ENCODE results near the gene ZNF580.

ZNF580 gene

DNA sequence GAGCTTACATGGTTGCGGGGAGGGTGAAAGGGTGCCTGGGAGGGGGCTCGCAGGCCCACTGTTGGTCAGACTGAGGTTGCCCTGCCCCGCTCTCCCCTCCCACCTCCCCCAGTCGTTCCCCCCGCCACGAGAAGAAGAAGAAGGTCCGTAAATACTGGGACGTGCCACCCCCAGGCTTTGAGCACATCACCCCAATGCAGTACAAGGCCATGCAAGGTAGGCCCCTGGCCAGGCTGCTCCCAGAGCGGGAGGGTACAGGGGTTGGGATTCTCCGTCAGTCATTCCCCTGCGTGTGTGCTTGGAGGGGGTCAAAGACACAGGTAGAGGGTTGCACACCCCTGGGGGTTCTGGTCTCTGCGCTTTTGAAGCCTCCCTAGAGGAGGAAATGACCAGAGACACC lies 19.6 kb downstream of the ZNF580 start:
- DNase-seq (ENCODE audit: low read depth in 2 of 2) = no peak

DNA sequence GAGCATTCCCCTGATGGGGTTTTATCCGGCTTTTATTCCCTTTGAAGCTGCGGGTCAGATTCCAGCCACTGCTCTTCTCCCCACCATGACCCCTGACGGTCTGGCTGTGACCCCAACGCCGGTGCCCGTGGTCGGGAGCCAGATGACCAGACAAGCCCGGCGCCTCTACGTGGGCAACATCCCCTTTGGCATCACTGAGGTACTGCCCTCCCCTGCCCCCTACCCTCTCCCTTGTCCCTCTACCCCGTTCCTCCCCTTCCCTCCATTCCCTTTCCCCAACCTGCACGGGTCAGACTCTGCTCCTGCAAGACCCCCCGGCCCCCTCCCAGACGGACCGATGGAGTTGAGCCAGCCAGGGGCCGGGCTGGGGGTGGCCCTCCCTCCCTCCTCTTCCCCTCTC lies 20.2 kb downstream of the ZNF580 start:
- DNase-seq (ENCODE audit: low read depth in 2 of 2) = no peak

DNA sequence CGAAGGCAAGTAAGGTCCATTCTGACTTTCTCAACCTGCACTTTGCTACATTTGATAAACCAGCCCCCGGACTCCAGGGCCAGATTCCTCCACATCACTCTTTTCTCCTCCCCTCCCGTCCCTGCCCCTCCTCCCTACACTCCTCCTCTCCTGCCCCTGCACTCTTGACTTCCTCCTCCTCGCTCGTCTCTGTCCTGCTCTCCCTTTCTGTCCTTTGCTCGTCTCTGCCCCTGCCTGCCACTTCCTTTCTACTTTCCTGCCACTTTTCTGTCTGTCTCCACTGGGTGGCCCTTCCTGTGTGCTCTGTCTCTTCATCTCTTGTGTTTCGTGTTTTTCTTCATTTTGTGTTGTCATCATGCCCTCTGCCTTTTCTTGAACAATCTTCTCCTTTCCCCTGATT lies 21.0 kb downstream of the ZNF580 start:
- no peak for DNase-seq (ENCODE audit: low read depth in 2 of 2)

DNA sequence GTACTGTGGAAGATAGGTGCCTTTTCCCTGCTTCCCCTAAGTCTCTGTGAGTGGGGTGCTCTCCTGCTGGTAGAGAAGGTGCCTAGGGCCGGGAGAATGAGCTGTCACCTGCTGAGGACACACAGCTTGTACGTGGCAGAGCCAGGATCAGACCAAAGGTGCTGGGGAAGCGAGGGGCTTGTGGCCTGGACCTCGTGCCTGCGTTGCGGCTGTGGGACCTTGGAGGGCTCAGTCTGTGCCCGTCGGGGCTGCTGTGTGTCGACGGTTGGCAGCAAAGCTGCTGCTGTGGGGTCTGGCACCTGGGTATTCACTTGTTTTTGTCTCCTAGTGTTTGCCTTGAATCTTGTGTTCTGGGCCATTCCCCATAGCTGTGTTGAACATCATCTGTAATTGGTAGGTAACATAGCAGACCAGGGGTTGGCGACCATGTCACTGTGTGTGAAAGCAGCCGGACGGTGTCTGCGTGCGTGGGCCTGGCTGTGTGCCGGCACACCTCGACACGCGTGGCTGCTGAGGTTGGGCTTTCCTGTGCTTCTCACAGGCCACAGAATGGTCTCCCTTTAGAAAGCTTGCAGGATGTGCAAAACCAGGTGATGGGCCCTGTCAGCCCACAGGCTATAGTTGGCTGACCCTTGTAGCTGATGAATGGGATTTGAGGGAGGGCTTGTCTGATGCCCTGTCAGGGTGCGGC lies 23.2 kb downstream of the ZNF580 start:
- DNase-seq (ENCODE audit: low read depth in 2 of 2) = no peak

DNA sequence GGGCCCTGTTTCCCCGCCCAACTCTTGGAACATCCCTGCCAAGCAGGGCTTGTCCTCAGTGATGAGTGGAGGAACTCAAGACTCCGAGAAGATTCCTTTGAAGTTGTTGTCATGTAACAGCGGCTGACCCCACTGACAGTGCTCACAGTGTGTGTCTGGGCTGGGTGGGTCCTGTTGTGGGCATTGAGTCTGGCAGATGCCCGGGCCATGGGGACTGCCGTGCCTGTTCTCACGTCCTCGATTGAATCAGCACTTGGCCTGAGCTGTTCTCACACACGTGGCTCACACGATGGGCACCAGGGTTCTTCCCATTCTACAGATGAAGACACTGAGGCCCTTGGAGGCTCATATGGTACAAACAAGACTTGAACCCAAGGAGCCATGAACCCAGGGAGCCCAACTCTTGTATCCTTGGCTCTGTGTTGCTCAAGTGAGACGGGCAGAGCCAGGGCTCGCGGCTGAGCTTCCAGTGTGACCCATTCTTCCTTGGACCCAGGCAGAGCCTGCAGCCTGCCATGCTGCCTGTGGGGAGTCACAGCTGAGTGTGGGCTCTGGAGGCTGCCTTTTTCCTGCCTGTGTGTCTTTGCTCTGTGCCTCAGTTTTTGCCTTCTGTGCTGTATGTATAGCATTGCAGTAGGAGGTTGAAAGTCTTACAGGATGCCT lies 25.7 kb downstream of the ZNF580 start:
- no peak for DNase-seq (ENCODE audit: low read depth in 2 of 2)

DNA sequence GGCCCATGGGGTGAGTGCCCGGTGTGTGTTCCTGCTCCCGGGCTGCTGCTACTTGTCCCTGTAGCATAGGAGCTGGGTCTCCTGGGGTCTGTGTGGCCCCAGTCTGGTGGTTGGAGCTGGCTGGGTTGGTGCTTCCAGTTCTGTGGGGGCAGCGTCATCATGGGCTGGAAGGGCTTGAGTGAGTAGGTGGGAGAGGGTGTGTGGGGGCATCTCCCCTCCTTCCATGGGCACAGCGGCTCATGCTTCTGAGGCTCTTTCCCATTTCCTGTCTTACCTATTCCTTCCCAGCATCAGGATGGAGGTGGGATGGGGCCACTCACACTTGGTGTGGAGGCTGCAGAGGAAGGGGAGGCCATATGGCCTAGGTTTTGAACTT lies 26.2 kb downstream of the ZNF580 start:
- no peak for DNase-seq (ENCODE audit: low read depth in 2 of 2)

DNA sequence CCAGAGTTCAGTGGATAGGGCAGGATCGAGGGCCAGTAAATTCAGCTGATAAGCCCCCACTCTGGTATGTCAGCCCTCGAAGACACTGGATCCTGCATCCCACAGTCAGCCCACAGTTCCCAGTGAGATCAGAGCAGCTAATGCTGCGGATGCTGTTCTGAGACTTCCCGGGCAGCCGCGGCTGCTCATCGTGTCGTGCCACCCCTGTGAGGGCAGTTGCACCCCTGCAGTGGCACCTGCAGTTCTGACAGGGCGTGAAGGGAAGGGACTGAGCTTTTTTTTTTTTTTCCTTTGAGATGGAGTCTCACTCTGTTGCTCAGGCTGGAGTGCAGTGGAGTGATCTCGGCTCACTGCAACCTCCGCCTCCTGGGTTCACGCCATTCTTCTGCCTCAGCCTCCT lies 26.7 kb downstream of the ZNF580 start:
- DNase-seq (ENCODE audit: low read depth in 2 of 2) = no peak

DNA sequence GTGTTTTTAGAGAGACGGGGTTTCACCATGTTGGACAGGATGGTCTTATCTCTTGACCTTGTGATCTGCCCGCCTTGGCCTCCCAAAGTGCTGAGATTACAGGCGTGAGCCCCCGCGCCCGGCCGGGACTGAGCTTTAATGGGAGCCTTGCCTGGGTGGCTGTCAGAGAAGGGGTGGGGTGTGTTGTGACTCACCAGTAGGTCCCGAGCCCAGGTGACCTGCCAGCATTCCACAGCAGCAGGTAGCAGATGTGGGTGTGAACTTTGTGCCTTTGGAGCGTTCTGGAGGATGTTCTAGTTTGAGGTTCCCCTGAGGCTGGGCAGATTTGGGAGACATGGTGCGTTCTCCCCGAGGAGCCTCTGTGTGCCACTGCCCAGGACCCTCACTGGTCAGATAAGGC lies 27.2 kb downstream of the ZNF580 start:
- DNase-seq (ENCODE audit: low read depth in 2 of 2) = no peak

DNA sequence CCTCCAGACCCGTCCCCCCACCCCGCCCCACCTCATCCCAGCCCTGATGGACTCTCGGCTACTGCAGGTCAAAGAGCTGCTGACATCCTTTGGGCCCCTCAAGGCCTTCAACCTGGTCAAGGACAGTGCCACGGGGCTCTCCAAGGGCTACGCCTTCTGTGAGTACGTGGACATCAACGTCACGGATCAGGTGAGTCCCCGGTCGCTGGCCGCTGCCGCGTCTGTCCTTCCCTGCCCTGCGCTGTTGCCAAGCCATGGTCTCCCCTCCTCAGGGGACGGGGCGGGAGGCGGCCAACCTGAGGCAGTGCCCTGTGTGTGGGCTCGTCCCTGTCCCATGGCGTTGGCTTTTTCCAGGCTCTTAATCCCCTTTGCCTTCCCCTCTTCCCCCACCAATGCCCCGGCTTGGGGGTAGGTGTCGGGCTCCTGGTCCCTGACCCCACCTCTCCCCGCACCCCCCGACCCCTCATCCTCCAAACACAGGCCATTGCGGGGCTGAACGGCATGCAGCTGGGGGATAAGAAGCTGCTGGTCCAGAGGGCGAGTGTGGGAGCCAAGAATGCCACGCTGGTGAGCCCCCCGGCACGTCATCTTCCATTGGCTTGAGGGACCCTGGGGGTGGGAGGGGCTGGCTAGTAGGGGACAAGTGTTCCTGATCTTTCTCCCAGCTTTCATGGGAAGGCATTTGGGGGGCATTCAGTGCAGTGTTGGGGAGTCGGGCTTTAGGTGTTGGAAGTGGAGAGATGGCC lies 28.0 kb downstream of the ZNF580 start:
- DNase-seq (ENCODE audit: low read depth in 2 of 2) = no peak

DNA sequence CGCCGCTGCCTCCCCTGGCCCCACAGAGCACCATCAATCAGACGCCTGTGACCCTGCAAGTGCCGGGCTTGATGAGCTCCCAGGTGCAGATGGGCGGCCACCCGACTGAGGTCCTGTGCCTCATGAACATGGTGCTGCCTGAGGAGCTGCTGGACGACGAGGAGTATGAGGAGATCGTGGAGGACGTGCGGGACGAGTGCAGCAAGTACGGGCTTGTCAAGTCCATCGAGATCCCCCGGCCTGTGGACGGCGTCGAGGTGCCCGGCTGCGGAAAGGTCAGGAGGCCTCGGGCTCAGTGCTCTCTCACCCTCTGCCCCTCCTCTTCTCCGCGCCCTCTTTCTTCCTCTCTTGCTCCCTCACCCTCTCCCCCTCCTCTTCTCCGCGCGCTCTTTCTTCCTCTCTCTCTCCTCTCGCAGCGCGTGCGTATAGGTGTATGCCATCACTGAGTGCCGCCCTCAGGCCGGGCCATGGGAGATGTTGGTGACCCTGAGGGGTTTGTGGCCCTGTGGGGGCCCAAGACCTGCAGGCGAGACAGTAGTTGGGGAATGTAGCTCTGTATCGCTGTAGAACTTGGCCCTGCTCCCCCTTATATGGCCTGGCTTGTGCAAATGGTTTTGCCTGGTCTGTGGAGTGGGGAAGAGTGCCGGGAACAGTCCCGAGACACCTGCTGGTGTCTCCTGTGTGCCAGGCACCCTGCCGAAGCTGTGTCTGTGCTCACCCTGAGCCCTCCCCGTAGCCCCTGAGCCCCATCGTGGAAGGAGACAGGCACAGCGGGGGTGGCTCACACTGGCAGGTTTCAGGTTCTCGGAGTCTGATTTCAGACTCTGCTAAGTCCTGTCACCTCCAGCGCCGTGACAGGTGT lies 28.8 kb downstream of the ZNF580 start:
- no peak for DNase-seq (ENCODE audit: low read depth in 2 of 2)

DNA sequence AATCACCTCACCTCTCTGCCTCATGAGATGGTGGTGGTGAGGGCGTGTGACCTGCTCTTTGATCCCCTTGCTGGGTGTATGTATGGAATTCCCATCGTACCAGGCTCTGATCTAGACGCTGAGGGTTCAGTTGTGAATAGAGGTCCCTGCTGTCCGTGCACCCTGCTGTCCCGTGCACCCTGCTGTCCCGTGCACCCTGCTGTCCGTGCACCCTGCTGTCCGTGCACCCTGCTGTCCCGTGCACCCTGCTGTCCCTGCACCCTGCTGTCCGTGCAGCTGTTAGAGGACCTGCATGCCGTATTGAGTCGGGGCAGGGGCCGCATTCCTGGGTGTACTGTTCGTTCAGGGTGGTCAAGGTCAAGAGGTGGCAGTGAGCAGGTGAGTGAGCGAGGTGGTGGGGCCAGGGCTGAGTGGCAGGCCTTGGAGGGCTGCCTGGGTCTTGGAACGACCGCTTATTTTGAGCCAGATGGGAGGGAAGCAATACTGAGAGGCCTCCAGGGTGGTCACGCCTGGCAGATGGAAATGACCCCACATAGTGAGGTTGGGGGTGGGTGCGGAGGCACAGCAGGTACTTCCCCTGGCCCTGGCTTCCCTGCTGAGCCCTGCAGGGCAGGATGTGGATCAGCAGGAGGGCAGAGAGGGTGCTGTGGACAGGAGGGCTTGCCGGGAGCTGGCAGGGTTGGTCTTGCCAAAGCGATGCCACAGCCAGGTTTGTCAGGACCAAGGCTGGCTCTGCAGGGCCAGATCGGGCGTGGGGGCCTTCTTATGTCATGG lies 29.7 kb downstream of the ZNF580 start:
- DNase-seq (ENCODE audit: low read depth in 2 of 2) = no peak

DNA sequence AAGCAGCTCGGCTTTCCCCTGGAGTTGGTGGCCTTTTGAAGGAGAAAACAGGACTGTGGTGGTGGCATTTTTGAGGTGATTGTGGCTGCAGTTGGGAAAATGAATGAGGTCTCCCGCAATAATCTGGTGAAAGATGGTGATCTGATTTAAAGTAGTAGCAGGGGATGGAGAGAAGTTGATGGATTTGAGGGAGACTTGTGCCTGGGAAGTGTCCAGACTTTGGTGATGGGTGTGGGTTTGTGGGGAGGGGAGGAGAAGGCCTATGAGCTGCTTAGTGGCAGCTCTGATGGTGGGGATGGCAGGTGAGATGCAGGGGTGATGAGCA lies 30.2 kb downstream of the ZNF580 start:
- no peak for DNase-seq (ENCODE audit: low read depth in 2 of 2)

DNA sequence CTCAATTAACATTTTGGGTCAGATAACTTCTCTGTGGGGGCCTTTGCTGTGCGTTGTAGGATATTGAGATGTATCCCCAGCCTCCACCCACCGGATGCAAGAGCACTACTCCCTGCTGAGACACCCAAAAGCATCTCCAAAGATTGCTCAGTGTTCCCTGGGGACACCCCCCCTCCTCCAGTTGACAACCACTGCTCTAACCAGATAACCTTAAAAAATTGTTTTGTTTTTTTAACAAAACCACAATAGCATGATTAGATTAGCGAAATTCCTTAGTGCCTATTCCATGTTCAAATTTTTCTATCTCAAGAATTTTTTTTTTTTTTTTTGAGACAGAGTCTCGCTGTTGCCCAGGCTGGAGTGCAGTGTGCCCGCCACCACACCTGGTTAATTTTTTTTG lies 31.6 kb downstream of the ZNF580 start:
- no peak for DNase-seq (ENCODE audit: low read depth in 2 of 2)

DNA sequence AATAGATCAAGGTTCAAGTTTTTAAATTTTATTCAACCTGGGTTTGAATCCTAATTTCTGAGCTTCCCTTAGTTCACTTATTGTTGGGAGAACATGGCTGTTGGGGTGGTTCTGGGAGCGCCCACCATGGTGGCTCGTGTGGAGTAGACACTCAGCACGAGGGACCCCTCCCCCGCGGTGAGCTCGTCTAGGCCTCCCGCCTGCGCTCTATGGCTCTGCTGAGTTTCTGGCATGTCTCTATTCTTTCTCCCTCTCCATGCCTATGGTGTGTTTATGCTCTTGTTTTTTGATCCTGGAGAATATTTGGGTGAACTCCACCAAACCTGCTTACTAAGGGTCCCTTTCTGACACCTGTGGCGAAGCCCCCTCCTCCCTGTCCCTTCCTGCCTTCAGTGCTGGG lies 32.7 kb downstream of the ZNF580 start:
- no peak for DNase-seq (ENCODE audit: low read depth in 2 of 2)

DNA sequence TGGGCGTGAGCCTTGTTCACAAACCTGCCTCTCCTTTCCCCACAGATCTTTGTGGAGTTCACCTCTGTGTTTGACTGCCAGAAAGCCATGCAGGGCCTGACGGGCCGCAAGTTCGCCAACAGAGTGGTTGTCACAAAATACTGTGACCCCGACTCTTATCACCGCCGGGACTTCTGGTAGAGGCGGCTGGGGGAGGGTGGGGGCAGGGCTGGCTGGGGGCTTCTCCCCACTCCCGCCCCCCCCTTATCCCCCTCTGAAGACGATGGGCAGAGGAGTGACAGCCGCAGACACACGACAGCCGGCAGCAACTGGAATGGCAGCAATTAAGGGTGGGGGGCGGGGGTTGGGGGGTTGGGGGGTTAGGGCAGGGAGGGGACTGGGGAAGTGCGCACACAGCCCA lies 33.1 kb downstream of the ZNF580 start:
- no peak for DNase-seq (ENCODE audit: low read depth in 2 of 2)

DNA sequence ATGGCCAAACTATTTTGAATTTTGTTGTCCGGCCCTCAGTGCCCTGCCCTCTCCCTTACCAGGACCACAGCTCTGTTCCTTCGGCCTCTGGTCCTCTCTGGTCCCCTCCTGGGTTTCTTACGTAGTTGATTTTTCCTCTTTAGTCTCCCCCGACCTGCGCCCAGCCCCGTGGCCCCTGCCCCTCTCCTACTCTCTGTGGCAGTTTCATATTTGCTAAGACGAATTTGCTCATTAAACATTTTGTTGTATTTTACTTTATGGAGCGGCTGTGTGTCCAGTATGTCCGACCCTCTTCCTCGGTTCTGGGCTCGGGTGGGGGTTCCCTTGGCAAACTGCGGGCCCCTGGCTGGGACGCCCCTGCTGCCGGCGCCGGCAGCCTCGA lies 33.6 kb downstream of the ZNF580 start:
- DNase-seq (ENCODE audit: low read depth in 2 of 2) = no peak

DNA sequence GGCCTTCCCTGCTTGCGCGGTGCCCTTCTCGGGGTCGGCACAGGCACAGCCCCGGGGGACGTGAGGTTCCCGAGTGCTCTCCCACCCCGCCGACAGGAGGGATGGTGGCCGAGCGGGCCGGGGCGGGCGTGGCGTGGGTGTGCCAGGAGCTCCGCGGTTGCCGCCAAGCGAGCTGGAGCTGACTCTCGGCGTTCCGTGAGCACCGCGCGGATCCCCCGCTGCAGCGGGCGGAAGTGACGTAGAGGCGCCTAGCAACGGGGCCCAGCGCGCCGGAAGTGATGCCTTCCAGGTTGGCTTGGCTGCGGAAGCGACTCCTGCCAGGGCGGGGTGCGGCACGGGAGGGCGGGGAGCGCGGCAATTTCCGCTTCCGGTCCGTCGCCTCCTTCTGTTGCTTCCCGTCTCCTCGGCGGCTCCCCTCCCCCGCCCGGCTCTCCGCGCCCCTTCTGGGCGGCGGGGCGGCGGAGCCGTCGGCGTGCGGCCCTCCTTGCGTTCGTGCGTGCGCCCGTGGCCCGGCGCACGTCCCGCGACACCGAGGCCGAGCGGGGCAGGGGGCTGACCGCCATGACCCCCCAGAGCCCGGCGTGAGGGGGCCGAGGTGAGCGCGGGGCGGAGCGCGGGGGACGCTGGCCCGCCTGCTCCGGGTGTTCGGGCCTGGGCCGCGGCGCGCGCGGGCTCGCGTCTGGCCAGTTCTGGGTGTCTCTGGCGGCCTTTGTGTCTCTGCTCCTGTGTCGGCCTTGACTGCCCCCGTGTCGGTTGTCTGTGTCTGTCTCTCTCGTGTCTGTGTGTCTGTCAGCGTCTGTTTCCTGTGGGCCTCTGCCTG lies 34.2 kb downstream of the ZNF580 start, which contains the start of gene EPN1:
Gene EPN1 (plus strand): TSS at position 386 of the 820 bp plus-strand sequence. CDS start 3,402 bp downstream, outside the sequence.
- peak; percentile 95 to 96 for DNase-seq (ENCODE audit: low read depth in 2 of 2)

DNA sequence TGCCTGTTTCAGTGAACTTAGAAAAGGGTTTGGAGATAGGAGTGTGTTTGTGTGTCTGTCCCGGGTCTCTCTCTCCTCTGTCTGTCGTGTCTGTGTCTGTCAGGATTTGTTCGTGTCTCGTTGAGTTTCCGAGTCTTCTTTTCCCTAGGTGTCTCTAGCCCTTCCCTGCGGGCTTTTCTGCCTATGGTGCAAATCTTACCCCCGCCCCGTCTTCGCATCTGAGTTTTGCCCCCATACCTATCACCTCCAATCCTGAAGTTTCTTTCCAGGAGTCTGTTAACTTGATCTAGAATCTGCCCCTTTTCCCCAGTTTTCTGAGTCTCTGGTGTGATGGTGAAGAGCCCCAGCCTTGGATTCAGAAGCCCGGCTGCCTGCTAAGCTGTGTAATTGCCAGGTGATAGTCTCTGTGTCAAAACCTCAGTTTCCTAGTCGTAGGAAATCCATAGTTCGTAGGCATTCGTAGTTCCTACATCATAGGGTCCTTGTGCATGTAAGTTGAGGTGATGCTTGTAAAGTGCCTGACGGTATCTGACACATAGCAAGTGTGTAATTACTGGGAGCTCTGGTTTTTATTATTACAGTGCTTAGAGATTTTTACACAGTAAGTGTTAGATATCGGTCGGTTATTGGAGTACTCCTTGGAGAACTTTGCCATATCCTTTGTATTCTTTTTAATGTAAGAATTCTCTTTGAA lies 35.0 kb downstream of the ZNF580 start:
- no peak for DNase-seq (ENCODE audit: low read depth in 2 of 2)

DNA sequence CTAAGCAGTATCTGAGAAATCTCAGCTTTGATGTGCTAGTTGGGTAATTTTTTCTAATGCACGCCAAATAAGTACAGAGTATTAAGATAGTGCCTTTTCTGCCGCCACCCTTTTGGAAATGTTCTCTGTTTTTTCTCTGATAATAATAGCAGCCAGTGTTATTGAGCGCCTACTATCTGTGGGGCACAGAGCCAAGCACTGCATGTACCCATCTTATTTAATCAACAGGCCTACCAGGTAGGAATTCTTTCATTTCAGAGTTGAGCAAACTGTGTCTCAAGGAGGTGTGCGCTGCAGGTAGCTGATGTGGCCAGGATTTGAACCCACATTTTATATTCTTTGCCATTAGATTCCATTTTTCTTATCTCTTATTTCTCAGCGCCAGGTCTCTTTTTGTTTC lies 35.6 kb downstream of the ZNF580 start:
- no peak for DNase-seq (ENCODE audit: low read depth in 2 of 2)
